Bronchial epithelial cell (primary cell): ENCODE measurements around the gene MLYCD. TPM values are rescaled to one million over a fixed set of nuclear protein-coding genes. Genes with fewer than 3 reads are reported as not detected.

Experiments
- DNase-seq: peaks from one replicate; pipeline ENCODE4 v3.0.0-alpha.2; 2010; ENCODE audit warnings: low read depth
- FAIRE-seq: peaks from 2 replicates; lab custom pipeline; 2011; peaks lifted over from hg19 to GRCh38; lab: Jason Lieb, UNC
- H3K27me3 ChIP-seq: 2 replicates; pipeline ENCODE4 v1.5.1; 2011; ENCODE audit warnings: low read length; ENCODE audit not compliant: control insufficient read depth, insufficient read depth
- H3K36me3 ChIP-seq: 2 replicates; pipeline ENCODE4 v1.5.1; 2011; ENCODE audit warnings: low read length; ENCODE audit not compliant: control insufficient read depth, insufficient read depth
- H3K4me3 ChIP-seq: 2 replicates; pipeline ENCODE4 v1.5.1; 2011; ENCODE audit warnings: mild to moderate bottlenecking, low read depth, low read length, control low read depth
- total RNA-seq: library from RNA; depleted of rRNA; stranded (reverse); fragments of >200 nt; gene quantifications from 2 replicates; pipeline ENCODE4 v1.2.1, GENCODE V29; 2014
- TF ChIP-seq, protein P1 (sequence below): IDR thresholded peaks from 2 replicates; pipeline ENCODE4 v1.5.1; 2011; ENCODE audit warnings: mild to moderate bottlenecking, moderate library complexity, low read length, control low read depth, inconsistent platforms; ENCODE audit not compliant: insufficient read depth, severe bottlenecking

MLYCD gene
- total RNA-seq, 1 donor from 2014 or later = 2.6 TPM

DNA sequence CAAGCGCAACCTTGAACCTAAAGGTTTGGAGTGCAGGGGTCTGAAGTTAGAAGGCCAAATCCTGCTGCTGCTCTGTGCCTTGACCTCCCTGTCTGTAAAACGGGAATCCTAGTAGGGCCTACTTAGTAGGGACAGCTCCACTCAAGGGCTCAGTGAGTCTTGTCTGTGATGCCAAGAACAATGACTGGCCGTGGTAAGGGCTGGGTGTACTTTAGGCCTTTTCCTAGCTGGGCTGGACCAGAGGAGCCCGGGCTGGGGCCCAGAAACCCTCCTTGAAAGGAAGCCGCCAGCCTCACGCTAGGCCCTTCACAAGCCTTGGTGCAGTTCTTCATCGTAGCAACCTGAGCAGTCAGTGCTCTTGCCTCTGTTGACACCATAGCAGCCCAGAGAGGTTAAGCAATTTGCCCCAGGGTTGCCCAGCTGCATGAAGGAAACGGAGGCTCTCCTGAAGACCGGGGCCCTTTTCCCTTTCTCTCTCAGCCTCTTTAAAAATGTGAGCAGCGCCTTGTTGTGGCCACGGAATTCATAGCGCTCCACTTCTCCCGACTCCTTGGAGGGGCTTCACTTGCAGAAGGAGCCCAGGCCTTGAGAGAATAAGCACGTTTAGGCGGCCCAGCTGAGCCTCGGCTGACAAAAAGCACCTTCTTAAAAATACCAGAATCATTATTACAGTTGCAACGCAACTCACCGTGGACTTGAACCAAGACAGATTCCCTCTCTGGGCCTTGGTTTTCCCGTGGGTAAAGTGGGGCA lies 73.5 kb downstream of the MLYCD start:
- no peaks in the 10 kb centered on the region for H3K36me3 ChIP-seq
- H3K4me3 ChIP-seq = no peak overlapping the region
- no peak for DNase-seq
- no peak for FAIRE-seq
- TF ChIP-seq, protein P1, sequence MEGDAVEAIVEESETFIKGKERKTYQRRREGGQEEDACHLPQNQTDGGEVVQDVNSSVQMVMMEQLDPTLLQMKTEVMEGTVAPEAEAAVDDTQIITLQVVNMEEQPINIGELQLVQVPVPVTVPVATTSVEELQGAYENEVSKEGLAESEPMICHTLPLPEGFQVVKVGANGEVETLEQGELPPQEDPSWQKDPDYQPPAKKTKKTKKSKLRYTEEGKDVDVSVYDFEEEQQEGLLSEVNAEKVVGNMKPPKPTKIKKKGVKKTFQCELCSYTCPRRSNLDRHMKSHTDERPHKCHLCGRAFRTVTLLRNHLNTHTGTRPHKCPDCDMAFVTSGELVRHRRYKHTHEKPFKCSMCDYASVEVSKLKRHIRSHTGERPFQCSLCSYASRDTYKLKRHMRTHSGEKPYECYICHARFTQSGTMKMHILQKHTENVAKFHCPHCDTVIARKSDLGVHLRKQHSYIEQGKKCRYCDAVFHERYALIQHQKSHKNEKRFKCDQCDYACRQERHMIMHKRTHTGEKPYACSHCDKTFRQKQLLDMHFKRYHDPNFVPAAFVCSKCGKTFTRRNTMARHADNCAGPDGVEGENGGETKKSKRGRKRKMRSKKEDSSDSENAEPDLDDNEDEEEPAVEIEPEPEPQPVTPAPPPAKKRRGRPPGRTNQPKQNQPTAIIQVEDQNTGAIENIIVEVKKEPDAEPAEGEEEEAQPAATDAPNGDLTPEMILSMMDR = no peak
- peaks cover 10% of the 10 kb centered on the region for H3K27me3 ChIP-seq

- TF ChIP-seq, protein P1 = no peak
- FAIRE-seq (no peak), DNase-seq (no peak)
- Histone ChIP-seq H3K4me3 (no peak overlapping the region), H3K27me3 (peaks cover 10% of the 10 kb centered on the region), H3K36me3 (no peaks in the 10 kb centered on the region)
Measured at GRCh38 chr16:83973077-83973476, 74.2 kb downstream of the MLYCD start.

DNA sequence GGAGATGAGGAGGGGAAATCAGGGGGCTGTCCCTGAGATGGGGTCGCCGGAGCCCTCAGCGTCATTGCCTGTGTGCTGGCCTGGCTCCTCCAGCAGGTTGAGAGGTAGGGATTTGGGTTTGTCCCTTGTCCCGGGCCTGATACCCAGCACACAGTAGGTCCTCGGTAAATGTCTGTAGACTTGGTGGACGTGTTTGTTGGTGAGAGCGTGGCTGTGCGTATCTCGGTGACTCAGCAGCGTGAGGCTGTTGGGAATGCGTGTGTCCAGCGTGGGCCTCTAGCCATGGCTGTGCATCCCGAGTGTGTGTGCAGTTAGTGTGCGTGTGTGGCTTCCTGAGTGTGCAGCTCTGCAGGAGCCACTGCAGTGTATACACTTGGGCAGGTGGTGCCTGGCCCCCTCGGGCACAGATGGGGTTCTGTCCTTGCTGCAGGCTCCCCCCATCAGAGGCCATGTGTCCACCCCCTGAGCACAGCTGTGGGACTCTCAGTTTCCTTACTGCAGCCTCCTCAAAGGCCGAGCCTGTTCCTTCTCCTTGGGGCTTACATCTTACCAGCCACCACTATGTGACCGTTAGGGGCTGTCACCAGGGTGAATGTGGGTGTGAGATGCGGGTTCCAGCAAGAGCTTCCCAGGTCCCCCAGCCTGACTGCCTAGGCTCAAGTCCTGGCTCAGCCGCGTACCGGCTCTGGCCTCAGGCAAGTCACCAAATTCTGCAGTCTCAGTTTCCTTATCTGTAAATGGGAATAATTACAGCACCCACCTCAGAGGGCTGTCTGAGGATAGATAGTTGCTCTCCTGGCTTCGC lies 74.9 kb downstream of the MLYCD start:
- no peaks in the 10 kb centered on the region for H3K36me3 ChIP-seq

GRCh38 chr16:83974475-83974874 lies 75.6 kb downstream of the MLYCD start:
- H3K4me3 ChIP-seq = no peak overlapping the region
- DNase-seq = no peak
- TF ChIP-seq, protein P1 = no peak
- peaks cover 6% of the 10 kb centered on the region for H3K27me3 ChIP-seq
- H3K36me3 ChIP-seq = no peaks in the 10 kb centered on the region
- FAIRE-seq = no peak

More for the DNA sequence above, 74.9 kb downstream of the MLYCD start:
- FAIRE-seq = no peak
- DNase-seq = no peak
- TF ChIP-seq, protein P1 = no peak
- H3K27me3 ChIP-seq = peaks cover 10% of the 10 kb centered on the region
- H3K4me3 ChIP-seq = no peak overlapping the region

DNA sequence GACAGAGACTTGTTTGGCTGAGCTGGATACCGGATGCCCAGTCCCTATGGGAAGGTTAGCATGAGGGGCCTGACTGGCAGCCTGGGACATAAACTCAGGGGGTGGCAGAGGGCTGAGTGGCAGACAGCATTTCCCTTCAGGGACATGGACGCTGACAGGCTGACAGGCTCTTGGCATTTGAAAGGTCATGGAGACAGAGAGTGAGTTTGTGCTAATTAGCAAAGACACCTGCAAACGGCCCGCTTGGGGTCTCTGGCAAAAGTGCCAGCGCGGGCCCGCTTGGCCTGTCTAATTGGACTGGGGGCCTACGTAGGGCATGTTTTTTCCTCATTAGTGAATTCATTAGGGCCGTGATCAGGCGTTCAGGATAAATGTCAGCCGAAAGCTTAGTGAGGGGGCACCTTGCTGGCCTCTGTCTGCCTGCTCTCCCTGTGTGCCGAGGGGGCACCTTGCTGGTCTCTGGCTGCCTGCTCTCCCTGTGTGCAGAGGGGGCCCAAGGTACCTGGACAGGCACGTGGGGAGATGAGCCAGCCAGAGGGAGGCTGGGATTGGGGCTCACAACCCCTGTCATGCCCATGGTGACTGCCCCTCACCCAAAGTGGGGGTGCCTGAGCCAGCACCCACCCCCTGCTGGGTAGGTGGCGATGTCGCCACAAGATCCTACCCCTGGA lies 76.8 kb downstream of the MLYCD start:
- no peak for DNase-seq
- TF ChIP-seq, protein P1 = no peak
- peaks cover 2% of the 10 kb centered on the region for H3K27me3 ChIP-seq
- H3K4me3 ChIP-seq = no peak overlapping the region
- FAIRE-seq = no peak
- H3K36me3 ChIP-seq = no peaks in the 10 kb centered on the region

Other genes with a start within 250 kb of the MLYCD start
- gene HSBP1, start 91.1 kb upstream of the MLYCD start, total RNA-seq = 20.0 and 152 TPM in 2 replicates
- gene OSGIN1, start 54.1 kb downstream of the MLYCD start, total RNA-seq = 1.1 and 1.8 TPM in 2 replicates
- not detected in 2 replicates for gene NECAB2, start 69.1 kb downstream of the MLYCD start, total RNA-seq
- gene SLC38A8, start 143.7 kb downstream of the MLYCD start, total RNA-seq = not detected in 2 replicates
- gene MBTPS1, start 217.8 kb downstream of the MLYCD start, total RNA-seq = 63.4 and 67.3 TPM in 2 replicates
- gene HSDL1, start 246.1 kb downstream of the MLYCD start, total RNA-seq = 25.9 and 36.3 TPM in 2 replicates
- gene DNAAF1, start 246.2 kb downstream of the MLYCD start, total RNA-seq = not detected in 2 replicates